ENCODE results near the gene CHKB.
"Not testable (repeated sequence)": the region's sequence is repeated elsewhere in the genome, so short reads cannot be mapped to it uniquely, and the experiment has no call there.

The CHKB gene

GRCh38 chr22:50546326-50547262 is 36.1 kb downstream of the CHKB start:
- DNase-seq = no peak

- DNase-seq = no peak
Measured at GRCh38 chr22:50545522-50546325, 36.9 kb downstream of the CHKB start, which contains the start of gene KLHDC7B. KLHDC7B (plus strand) TSS chr22:50545899; CDS start chr22:50546244, 345 bp downstream.

- DNase-seq = no peak
Measured at GRCh38 chr22:50544746-50545253, 37.8 kb downstream of the CHKB start.

- no peak for DNase-seq
Measured at GRCh38 chr22:50544078-50544745, 38.4 kb downstream of the CHKB start.

DNA sequence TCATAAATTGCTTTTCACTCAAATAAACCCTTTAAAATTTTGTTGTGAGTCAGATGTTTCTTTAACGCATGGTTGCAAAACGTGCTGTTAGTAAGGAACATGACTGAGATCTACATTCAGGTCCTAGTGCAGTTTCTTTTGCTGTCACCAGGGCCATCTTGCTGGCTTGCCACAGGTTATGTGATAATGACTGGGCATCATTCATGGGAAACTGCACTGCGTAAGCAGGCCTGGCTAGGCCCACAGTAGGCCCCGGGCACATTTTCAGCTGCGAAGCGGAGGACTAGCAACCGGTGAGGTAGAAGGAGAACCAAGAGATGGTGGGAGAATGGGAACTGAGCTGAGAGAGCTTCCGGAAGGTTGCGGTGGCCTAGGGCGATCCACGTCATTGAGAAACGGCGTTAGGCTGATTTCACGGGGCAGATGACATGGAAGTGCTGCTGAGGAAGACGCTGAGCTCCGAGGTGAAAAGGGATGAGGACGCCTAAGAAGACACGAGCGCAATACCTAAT is 40.2 kb downstream of the CHKB start:
- DNase-seq = no peak

GRCh38 chr22:50541667-50542026 is 41.0 kb downstream of the CHKB start:
- peak; percentile 38 for DNase-seq

DNA sequence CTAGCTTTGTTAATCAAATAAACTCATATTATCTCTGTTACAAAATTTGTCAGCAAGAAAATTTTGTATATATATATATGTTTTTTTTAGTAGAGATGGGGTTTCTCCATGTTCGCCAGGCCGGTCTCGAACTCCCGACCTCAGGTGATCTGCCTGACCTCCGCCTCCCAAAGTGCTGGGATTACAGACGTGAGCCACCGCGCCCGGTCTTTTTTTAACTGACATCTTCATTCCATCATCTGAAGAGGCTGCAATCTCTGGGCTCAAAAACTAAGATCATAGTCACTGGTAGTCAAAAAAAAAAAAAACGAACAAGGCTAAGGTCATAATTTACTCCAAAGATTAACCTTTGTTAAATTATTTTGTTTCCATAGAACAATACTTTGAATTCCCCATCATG is 42.3 kb downstream of the CHKB start:
- no peak for DNase-seq

- DNase-seq = no peak
Measured at GRCh38 chr22:50537765-50538164, 44.9 kb downstream of the CHKB start.

GRCh38 chr22:50536226-50536625 is 46.4 kb downstream of the CHKB start:
- no peak for DNase-seq

DNA sequence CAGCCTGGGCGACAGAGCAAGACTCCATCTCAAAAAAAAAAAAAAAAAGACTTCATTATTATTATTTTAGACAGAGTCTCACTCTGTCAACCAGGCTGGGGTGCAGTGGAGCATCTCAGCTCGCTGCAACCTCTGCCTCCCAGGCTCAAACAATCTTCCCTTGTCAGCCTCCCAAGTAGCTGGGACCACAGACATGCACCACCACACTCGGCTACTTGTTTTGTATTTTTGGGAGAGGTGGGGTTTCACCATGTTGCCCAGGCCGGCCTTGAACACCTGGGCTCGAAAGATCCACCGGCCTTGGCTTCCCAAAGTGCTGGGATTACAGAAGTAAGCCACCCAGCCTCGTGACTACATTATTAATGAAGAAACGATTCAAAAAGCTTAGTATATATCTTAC is 47.5 kb downstream of the CHKB start:
- DNase-seq = no peak

DNA sequence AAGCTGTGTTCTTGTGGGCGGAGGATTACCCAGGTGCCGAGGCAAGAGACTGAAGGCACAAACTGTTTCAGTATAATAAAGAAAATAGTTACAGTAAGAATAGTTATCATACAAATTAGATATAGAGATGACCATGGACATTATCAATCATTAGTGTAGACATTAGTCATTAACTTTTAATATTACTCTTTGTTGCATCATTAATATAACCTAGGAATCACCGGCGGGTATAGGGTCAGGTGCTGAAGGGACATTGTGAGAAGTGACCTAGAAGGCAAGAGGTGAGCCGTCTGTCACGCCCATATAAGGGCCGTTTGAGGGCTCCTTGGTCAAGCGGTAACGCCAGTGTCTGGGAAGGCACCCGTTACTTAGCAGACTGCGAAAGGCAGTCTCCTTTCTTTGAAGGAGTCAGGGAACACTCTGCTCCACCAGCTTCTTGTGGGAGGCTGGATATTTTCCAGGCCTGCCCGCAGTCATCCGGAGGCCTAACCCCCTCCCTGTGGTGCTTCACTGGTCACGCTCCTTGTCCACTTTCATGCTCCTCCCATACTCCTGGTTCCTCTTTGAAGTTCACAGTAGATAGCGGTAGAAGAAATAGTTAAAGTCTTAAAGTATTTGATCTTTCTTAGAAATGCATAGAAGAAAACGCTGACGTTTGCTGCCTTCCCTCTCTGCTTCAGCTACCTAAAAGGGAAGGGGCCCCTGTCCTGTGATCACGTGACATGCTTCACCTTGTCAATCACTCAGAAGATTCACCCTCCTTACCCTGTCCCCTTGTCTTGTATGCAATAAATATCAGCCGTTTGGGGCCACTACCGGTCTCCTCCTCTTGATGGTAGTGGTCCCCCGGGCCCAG is 48.6 kb downstream of the CHKB start:
- not testable (repeated sequence) for DNase-seq

DNA sequence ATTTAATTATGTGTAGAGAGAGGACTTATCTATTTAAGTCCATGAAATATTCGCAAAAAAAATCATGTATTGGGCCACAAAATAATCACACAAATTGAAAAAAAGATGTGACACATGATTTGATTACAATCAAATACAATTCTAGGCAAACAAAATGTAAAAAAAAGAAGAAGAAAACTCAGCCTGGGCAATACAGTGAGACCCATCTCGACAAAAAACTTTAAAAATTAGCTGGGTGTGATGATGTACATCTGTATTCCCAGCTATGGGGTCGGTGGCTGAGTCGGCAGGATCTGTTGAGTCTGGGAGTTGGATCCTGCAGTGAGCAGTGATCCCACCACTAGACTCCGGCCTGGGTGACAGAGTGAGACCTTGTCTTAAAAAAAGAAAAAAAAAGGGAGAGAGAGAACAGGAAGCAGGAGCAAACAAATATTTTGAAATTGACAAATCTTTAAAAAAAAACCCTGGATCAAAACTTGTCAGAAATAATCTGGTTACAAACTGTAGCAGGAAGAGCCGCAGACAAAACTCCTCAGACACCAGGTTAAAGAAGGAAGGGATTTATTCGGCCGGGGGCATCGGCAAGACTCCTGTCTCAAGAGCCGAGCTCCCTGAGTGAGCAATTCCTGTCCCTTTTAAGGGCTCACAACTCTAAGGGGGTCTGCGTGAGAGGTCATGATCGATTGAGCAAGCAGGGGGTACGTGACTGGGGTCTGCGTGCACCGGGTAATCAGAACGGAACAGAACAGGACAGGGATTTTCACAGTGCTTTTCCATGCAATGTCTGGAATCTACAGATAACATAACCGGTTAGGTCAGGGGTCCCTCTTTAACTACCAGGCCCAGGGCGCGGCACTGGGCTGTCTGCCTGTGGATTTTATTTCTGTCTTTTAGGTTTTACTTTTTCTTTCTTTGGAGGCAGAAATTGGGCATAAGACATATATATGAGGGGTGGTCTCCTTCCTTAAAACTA is 49.5 kb downstream of the CHKB start:
- no peak for DNase-seq

GRCh38 chr22:50531962-50532674 is 50.5 kb downstream of the CHKB start:
- no peak for DNase-seq

GRCh38 chr22:50531546-50531961 is 51.1 kb downstream of the CHKB start:
- DNase-seq = no peak

DNA sequence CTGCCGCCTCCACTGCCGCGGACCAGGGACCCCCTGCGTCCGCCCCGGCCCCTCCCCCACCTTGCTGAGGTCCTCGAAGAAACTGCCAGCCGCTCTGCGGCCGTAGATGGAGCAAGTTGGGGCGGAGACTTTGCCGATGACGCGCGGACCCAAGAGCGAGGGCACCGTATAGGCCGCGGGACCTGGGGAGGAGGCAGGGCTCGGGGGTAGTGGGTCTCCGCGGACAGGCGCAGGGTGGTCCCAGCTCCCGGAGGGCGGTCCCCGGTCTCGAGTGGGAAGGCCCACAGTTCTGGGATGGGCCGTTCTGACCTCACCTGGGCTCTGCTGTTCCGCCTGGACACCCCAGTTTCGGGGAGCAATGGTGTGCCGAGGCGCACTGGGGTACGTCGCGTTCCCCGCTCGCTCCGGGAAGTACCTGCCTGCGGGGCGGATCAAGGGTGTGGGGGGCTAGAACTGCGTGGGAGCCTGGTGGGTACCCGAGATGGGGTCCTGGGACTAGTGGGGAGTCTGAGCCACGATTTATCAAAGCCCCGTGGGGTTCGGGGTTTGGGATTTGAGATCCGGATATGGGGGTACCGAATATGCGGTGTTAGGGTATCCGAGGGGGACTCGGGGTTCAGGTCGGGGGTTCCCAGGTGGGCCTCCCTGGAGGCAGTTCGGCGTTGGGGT is 51.6 kb downstream of the CHKB start:
- DNase-seq = no peak

DNA sequence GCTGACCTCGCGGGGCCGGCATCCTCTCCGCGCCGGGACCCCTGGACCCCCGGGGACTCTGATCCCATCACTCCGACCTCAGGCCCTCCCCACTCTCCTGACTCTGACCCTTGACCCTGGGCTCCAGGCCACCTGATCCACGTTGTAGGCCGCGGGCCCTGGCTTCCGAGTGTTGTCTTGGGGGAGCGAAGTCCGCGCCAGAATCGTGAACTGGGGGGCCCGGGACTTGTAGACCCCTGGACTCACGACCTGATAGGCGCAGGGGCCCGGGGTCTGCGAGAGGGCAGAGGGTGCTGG is 52.1 kb downstream of the CHKB start:
- no peak for DNase-seq

DNA sequence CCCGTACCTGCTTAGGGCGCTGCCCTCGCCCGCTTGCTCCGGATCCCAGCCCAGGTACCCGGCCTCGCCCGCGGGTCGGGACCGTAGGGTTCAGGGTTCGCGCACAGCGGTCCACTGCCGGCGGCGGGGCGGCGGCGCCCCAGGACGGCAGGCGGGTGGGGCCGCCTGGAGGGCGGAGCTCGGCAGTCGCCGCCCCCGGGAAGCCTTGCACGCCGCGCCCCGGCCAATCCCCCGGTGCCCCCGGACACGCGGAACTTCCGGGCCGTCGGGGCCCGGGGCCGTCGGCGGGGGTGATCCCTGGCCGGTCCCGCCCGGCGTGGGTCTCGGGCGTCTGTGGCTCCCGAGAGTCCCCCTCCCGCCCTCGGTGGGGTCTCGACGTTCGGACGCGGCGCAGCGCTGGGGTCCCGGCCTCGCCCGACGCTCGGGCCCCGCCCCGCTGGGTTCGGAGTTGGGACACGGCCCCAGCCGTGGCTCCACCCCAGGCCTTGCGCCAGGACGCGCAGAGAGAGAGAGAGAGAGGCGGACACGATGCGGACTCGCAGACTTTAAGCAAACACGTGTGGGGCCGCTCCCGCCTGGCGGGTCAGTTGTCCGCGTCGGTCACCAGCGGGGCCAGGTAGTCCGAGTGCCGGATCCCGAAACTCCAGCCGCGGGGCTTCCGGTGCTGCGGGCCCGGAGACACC is 52.6 kb downstream of the CHKB start, which contains the start of gene TYMP:
TSS of gene TYMP (minus strand) at position 116 of the 683 bp plus-strand sequence. CDS start 303 bp downstream, outside the sequence.
- DNase-seq = no peak

DNA sequence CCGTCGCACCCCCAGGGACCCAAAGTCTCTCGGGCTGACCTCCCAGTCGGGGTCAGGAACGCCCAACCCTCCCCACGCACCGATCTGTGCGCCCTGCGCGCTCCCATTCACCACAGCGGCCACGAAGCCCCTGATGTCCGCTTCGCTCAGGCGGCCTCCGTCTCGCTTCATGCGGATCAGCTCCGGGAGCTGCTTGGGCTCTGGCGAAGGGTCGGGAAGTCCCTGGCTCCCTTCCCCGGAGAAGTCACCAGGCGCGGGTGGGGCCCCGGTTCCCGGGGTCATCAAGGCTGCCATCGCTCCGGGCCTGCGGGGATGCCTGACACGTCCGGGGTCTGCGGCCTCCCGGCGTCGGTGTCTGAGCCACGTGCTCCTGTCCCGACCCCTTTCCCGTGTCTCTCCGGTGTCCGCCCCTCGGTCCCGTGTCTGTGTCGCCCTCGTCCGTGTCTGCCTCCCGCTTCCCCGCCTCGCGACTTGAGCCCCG is 53.2 kb downstream of the CHKB start:
- no peak for DNase-seq
